Ishikawa (cell line): ENCODE results near the gene PIK3CD.

Source experiments
- CEBPB ChIP-seq: IDR thresholded peaks from 2 replicates; pipeline ENCODE4 v1.6.1; 2012
- CREB1 ChIP-seq: IDR thresholded peaks from 2 replicates; pipeline ENCODE4 v1.6.1; 2012; ENCODE audit warnings: low read depth
- EGR1 ChIP-seq: IDR thresholded peaks from 2 replicates; pipeline ENCODE4 v1.6.1; 2012
- EP300 ChIP-seq: IDR thresholded peaks from 2 replicates; pipeline ENCODE4 v1.6.1; 2012; ENCODE audit warnings: borderline replicate concordance
- FOXM1 ChIP-seq: IDR thresholded peaks from 2 replicates; pipeline ENCODE4 v1.6.1; 2012; ENCODE audit warnings: low read depth, borderline replicate concordance
- NFIC ChIP-seq: IDR thresholded peaks from 2 replicates; pipeline ENCODE4 v1.6.1; 2012
- RAD21 ChIP-seq: IDR thresholded peaks from 2 replicates; pipeline ENCODE4 v1.6.1; 2012; ENCODE audit warnings: low read depth
- TAF1 ChIP-seq: IDR thresholded peaks from 2 replicates; pipeline ENCODE4 v1.6.1; 2012; ENCODE audit warnings: low read depth, mild to moderate bottlenecking
- TCF12 ChIP-seq: IDR thresholded peaks from 2 replicates; pipeline ENCODE4 v1.6.1; 2012; ENCODE audit warnings: low read depth
- TEAD4 ChIP-seq: IDR thresholded peaks from 2 replicates; pipeline ENCODE4 v1.6.1; 2012
- YY1 ChIP-seq: IDR thresholded peaks from 2 replicates; pipeline ENCODE4 v1.6.1; 2012; ENCODE audit warnings: low read depth
- ZBTB7A ChIP-seq: IDR thresholded peaks from 2 replicates; pipeline ENCODE4 v1.6.1; 2012; ENCODE audit warnings: low read depth
- TF ChIP-seq, protein P1 (sequence below): IDR thresholded peaks from 2 replicates; pipeline ENCODE4 v1.6.1; 2012; ENCODE audit warnings: low read depth, mild to moderate bottlenecking
- TF ChIP-seq, protein P2 (sequence below): IDR thresholded peaks from 2 replicates; pipeline ENCODE4 v1.6.1; 2012
- TF ChIP-seq, protein P3 (sequence below): IDR thresholded peaks from 2 replicates; pipeline ENCODE4 v1.6.1; 2012

Gene PIK3CD

DNA sequence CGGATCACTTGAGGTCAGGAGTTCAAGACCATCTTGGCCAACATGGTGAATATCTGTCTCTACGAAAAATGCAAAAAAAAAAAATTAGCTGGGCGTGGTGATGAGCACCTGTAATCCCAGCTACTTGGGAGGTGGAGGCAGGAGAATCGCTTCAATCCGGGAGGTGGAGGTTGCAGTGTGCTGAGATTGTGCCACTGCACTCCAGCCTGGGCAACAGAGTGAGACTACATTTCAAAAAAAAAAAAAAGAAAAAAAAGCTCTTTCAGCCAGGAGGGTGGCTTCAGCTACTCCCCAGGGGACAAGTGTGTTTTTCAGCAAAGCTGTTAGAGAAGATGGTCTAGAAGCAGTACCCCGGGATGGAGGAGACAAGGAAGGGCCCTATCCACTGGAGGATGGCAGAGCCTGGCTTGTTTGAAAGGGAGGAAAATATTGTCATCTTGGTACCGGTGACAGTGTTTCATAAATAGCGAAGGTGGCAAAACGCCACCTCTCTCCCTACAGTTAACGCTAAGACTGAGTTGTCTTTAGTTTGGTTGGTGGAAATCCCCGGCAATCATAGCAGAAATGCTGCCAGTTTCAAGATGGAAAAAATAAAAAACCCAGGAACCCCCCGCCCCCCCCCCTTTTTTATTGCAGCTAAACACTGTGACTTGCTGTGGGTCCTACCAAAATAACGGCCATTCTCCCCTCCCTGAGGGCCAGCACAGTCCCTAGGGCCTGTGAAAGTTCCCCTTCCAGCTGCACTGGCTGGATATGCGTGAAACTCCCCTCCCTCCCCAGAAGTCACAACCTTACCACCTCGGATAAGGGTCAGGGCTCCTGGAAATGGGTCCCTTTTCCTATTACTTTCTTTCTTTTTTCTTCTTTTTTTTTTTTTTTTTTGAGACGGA, 3.5 kb downstream of the PIK3CD start:
- no peak for TF ChIP-seq TEAD4
- TF ChIP-seq, protein P1, sequence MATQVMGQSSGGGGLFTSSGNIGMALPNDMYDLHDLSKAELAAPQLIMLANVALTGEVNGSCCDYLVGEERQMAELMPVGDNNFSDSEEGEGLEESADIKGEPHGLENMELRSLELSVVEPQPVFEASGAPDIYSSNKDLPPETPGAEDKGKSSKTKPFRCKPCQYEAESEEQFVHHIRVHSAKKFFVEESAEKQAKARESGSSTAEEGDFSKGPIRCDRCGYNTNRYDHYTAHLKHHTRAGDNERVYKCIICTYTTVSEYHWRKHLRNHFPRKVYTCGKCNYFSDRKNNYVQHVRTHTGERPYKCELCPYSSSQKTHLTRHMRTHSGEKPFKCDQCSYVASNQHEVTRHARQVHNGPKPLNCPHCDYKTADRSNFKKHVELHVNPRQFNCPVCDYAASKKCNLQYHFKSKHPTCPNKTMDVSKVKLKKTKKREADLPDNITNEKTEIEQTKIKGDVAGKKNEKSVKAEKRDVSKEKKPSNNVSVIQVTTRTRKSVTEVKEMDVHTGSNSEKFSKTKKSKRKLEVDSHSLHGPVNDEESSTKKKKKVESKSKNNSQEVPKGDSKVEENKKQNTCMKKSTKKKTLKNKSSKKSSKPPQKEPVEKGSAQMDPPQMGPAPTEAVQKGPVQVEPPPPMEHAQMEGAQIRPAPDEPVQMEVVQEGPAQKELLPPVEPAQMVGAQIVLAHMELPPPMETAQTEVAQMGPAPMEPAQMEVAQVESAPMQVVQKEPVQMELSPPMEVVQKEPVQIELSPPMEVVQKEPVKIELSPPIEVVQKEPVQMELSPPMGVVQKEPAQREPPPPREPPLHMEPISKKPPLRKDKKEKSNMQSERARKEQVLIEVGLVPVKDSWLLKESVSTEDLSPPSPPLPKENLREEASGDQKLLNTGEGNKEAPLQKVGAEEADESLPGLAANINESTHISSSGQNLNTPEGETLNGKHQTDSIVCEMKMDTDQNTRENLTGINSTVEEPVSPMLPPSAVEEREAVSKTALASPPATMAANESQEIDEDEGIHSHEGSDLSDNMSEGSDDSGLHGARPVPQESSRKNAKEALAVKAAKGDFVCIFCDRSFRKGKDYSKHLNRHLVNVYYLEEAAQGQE = no peak
- TF ChIP-seq NFIC = no peak
- TF ChIP-seq TAF1 = no peak
- no peak for TF ChIP-seq CEBPB

DNA sequence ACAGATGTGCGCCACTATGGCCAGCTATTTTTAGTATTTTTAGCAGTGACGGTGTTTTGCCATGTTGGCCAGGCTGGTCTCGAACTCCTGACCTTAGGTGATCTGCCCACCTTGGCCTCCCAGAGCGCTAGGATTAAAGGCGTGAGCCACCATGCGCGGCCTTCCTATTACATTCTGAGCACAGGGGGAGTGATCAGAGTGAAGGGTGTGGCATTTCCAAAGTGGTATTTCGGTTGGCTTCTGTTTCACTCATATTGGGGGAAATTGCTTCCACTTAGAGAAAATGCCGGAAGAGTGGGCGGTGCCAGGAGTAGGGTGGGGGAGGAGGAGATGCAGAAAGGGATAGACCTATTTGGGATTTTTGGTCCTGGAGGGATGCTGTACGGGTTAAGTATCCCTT, 4.3 kb downstream of the PIK3CD start:
- TF ChIP-seq TEAD4 (no peak), TCF12 (no peak), NFIC (no peak), YY1 (no peak), RAD21 (no peak), FOXM1 (no peak), EGR1 (no peak), CEBPB (no peak), TAF1 (no peak), ZBTB7A (no peak), CREB1 (no peak)
- TF ChIP-seq, protein P2, sequence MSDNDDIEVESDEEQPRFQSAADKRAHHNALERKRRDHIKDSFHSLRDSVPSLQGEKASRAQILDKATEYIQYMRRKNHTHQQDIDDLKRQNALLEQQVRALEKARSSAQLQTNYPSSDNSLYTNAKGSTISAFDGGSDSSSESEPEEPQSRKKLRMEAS = no peak
- TF ChIP-seq, protein P1 = no peak
- TF ChIP-seq, protein P3, sequence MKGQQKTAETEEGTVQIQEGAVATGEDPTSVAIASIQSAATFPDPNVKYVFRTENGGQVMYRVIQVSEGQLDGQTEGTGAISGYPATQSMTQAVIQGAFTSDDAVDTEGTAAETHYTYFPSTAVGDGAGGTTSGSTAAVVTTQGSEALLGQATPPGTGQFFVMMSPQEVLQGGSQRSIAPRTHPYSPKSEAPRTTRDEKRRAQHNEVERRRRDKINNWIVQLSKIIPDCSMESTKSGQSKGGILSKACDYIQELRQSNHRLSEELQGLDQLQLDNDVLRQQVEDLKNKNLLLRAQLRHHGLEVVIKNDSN = no peak

DNA sequence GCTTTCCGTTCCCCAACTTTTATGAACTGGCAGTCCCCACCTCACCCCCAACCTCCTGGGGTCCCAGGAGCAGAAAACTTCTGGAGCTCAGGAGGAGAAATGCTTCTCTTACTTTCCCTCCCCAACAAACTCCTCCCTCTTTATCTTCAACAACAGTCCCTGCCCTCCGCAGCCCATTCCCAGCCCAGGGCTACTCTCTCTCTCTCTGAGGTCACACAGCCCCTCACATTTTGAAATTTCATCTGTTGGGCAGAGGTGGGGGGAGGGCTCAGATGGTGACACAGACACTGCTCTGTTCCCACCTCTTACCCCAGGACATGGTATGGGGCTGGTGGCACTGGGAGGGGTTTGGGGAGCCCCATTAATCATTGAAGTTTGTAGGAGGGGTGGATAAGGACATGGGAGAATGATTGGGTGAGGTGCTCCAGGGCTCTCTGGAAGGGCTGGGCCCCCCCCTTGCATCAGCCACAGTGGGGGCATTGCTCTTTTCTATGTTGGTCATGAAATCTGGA, 6.0 kb downstream of the PIK3CD start:
- TF ChIP-seq FOXM1 (no peak), RAD21 (no peak), TAF1 (no peak), EGR1 (no peak)

DNA sequence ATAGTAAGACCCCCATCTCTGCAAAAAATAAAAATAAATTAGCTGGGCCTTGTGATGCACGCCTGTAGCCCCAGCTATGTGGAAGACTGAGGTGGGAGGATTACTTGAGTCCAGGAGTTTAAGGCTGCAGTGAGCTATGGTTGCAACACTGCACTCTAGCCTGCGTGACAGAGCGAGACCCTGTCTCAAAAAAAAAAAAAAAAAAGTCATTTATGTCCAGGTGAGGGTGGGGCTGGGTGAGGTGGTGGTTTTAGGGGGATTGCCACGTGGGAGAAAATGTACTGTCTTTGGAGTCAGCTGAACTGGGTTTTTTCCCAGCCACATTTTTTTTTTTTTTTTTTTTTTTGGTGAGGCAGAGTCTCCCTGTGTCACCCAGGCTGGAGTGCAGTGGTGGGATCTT, 6.7 kb downstream of the PIK3CD start:
- TF ChIP-seq YY1 (no peak), CREB1 (no peak), TAF1 (no peak), CEBPB (no peak)

DNA sequence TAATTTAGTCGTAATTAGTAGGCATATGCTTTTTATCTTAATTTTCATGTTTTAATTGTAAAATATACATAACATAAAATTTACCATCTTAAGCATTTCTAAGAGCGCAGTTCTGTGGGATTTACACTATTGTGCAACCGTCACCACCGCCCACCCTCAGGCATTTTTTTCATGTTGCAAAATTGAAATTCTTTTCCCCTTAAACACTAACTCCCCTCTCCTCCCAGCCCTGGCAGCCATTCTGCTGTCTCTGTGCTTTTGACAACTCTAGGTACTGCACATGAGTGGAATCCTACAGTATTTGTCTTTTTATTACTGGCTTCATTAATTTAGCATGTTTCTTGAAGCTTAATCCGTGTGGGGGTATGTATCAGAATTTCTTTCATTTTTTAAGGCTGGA, 7.8 kb downstream of the PIK3CD start:
- TF ChIP-seq YY1 = no peak
- TF ChIP-seq, protein P2 = no peak
- TF ChIP-seq, protein P1 = no peak
- TF ChIP-seq CREB1 = no peak

DNA sequence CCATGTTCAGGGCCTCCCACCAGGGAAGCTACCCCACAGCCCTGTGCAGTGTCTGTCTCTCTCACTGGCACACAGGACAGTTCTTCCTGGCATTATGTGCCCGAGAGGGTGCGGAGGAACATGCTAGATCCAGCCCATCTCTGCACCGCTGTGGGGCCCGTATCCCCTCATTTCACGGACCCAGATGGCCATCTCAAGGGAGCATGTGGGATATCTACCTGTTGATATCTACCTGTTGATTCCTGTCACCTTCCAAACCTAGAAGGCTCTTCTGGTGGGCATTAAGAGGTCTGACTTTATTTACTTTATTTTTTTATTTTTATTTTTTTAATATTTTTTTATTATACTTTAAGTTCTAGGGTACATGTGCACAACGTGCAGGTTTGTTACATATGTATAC, 11.7 kb downstream of the PIK3CD start:
- no peak for TF ChIP-seq FOXM1
- TF ChIP-seq CEBPB = no peak
- TF ChIP-seq NFIC = no peak
- TF ChIP-seq, protein P3 = no peak
- TF ChIP-seq EP300 = no peak
- no peak for TF ChIP-seq TAF1
- TF ChIP-seq, protein P2 = no peak
- no peak for TF ChIP-seq RAD21
- TF ChIP-seq CREB1 = no peak
- no peak for TF ChIP-seq EGR1
- no peak for TF ChIP-seq TEAD4
- TF ChIP-seq, protein P1 = no peak
- no peak for TF ChIP-seq YY1
- TF ChIP-seq ZBTB7A = no peak
- no peak for TF ChIP-seq TCF12
